Stimulated activated CD4-positive, alpha-beta T cell treated with anti-CD3 and anti-CD28 coated beads, Interleukin-2, amount 100 ng/mL, for 48 hours (primary cell): ENCODE measurements around the gene C1QA.

Source experiments
- DNase-seq, 2 donors: peaks; one replicate each; pipeline ENCODE4 v3.0.0-alpha.2; 2020

C1QA gene

GRCh38 chr1:22676916-22677583, 40.6 kb downstream of the C1QA start:
- DNase-seq, result no peak

- DNase-seq, result no peak
These were observed 41.8 kb downstream of the C1QA start for GRCh38 chr1:22677931-22678896.

- no peak for DNase-seq
These were observed 44.3 kb downstream of the C1QA start for GRCh38 chr1:22680726-22681125.

GRCh38 chr1:22681556-22682276, 45.3 kb downstream of the C1QA start:
- DNase-seq, result no peak

- DNase-seq, result no peak
These were observed 47.1 kb downstream of the C1QA start for GRCh38 chr1:22683547-22683946.

DNA sequence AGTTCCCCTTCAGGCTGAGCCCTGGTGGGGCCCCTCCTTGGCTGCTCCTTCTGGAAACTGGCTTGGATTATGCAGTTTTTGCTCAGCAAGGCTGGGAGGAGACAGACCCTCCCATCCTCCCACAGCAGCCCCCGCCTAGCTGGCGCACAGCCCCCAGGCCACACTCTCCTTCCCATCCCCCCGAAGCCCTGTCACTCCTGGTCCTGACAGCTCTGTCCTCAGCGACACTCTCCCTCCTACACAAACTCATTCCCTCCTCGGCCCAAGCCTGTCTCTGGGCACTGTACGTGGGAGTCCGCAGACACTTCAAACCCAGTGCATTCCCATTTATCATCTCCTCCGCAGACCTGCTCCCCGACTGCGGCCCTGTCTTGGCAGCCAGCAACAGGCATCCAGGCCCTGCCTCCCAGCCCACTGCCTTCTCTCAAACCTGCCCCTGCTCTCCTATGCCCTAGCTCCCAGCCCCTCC, 49.2 kb downstream of the C1QA start:
- DNase-seq, result no peak

DNA sequence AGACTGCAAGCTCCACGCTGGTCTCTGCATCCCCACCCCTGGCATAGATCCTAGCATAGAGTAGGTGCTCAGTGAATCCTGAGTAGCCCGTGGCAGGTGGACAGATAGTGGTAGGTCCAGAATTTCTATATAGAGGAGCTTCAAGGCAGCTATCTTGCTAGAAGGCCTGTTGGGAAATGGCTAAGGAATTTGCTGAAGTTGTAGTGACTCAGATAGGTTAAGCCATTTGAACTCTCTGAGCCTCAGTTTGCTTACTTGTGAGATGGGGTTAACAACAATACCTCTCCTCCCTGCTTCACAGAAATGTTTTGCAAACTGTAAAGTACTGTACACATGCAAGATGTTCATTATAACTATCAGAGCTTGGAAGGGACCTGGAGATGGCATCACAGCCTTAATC, 50.8 kb downstream of the C1QA start:
- no peak for DNase-seq

DNA sequence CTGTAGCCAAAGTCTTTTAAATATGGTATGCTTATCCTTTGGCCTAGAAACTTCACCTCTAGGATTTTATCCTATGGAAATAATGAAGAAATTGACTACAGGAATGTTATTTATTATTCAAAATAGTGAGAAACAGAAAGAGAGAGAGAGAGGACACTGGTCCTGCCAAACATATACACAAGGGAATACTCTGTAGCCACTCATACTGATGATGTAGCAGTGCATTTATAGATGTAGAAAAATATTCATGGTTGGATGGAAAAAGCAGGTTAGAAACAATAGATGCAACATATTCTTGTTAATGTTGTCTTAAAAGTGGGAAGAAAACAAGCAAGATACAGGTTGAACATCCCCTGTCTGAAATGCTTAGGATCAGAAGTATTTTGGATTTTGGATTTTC, 52.0 kb downstream of the C1QA start:
- DNase-seq, result no peak
